Muscle layer of duodenum (tissue), 2 donors: Measurements from ENCODE around the gene MDFIC2.
"Not testable (repeated sequence)": the region's sequence is repeated elsewhere in the genome, so short reads cannot be mapped to it uniquely, and the experiment has no call there.

Experiments
- H3K27ac ChIP-seq: one replicate; pipeline ENCODE4 v1.7.0; 2013; ENCODE audit warnings: mild to moderate bottlenecking, low read length
- H3K27me3 ChIP-seq: one replicate; pipeline ENCODE4 v1.7.0; 2013; ENCODE audit warnings: low read depth, mild to moderate bottlenecking, control low read depth, low read length
- H3K36me3 ChIP-seq, 2 donors: one replicate each; pipeline ENCODE4 v1.7.0; 2013; ENCODE audit warnings: low read length in 2 of 2, control low read depth in 1 of 2, mild to moderate bottlenecking in 1 of 2; ENCODE audit not compliant: insufficient read depth in 2 of 2, control insufficient read depth in 1 of 2
- H3K4me1 ChIP-seq, 2 donors: one replicate each; pipeline ENCODE4 v1.7.0; 2013; ENCODE audit warnings: low read length in 2 of 2, mild to moderate bottlenecking in 2 of 2, control low read depth in 1 of 2, moderate library complexity in 1 of 2; ENCODE audit not compliant: insufficient read depth in 2 of 2, control insufficient read depth in 1 of 2
- H3K4me3 ChIP-seq, 2 donors: one replicate each; pipeline ENCODE4 v1.7.0; 2013; ENCODE audit warnings: low read length in 2 of 2, low read depth in 1 of 2, mild to moderate bottlenecking in 1 of 2
- H3K9me3 ChIP-seq, 2 donors: one replicate each; pipeline ENCODE4 v1.7.0; 2013; ENCODE audit warnings: low read length in 2 of 2, control low read depth in 1 of 2, mild to moderate bottlenecking in 1 of 2; ENCODE audit not compliant: control insufficient read depth in 1 of 2
- donor health status: healthy.

The MDFIC2 gene

DNA sequence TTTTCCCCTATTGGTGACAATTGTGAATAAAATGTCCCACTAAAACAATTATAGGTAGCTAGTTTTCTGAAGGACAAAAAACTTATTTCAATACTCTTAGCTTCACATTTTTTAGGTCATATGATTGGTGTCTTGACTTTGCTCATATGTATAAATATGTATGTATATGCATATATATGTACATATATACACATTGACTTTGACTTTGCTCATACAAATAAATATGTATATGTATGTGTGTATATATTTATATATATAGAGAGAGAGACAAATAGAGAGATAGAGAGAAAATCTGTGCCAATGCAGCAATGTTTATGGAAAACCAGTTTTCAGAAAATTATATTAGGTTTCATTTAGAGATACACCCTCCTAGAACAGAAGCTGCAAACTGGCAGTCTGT lies 5.7 kb downstream of the MDFIC2 start:
- Histone ChIP-seq H3K9me3 (no peaks in the 10 kb centered on the region), H3K27ac (no peak overlapping the region), H3K36me3 (no peaks in the 10 kb centered on the region), H3K4me1 (no peaks in the 10 kb centered on the region), H3K27me3 (no peaks in the 10 kb centered on the region), H3K4me3 (no peak overlapping the region)

- H3K9me3 ChIP-seq = no peaks in the 10 kb centered on the region
- H3K27ac ChIP-seq = no peak overlapping the region
- no peak overlapping the region for H3K4me3 ChIP-seq
- H3K4me1 ChIP-seq = no peaks in the 10 kb centered on the region
- no peaks in the 10 kb centered on the region for H3K36me3 ChIP-seq
- no peaks in the 10 kb centered on the region for H3K27me3 ChIP-seq
These were observed 14.1 kb downstream of the MDFIC2 start for GRCh38 chr3:70298385-70298784.

DNA sequence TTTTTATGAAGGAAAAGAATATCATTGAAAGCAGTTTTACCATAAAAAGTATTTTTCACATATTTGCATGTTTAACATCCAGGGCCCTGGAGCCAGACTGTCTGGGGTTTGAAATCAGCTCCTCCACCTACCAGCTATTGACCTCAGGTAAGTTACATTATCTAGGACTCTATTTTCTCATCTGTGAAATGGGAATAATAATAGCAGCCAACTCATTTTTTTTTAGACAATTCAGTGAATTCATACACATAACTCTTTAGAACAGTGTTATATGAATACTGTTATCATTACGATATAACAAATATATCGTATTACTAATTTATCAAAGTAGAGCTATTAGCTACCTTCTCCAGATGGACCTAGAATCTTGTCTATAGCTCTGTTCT lies 21.3 kb downstream of the MDFIC2 start:
- H3K4me1 ChIP-seq = no peaks in the 10 kb centered on the region
- no peaks in the 10 kb centered on the region for H3K36me3 ChIP-seq
- H3K27me3 ChIP-seq = no peaks in the 10 kb centered on the region
- H3K27ac ChIP-seq = no peak overlapping the region
- no peak overlapping the region for H3K4me3 ChIP-seq
- H3K9me3 ChIP-seq = no peaks in the 10 kb centered on the region

DNA sequence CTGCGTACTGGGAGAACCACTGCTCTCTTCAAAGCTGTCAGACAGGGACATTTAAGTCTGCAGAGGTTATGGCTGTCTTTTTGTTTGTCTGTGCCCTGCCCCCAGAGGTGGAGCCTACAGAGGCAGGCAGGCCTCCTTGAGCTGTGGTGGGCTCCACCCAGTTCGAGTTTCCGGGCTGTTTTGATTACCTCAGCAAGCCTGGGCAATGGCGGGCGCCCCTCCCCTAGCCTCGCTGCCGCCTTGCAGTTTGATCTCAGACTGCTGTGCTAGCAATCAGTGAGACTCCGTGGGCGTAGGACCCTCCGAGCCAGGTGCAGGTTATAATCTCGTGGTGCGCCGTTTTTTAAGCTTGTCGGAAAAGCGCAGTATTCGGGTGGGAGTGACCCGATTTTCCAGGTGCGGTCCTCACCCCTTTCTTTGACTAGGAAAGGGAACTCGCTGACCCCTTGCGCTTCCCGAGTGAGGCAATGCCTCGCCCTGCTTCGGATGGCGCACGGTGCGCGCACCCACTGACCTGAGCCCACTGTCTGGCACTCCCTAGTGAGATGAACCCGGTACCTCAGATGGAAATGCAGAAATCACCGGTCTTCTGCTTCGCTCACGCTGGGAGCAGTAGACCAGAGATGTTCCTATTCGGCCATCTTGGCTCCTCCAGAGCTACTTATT lies 21.9 kb downstream of the MDFIC2 start:
- not testable (repeated sequence) for H3K36me3 ChIP-seq, H3K4me1 ChIP-seq, H3K9me3 ChIP-seq, H3K27me3 ChIP-seq, H3K4me3 ChIP-seq, H3K27ac ChIP-seq

- no peak overlapping the region for H3K4me3 ChIP-seq
- H3K36me3 ChIP-seq = no peaks in the 10 kb centered on the region
- H3K27ac ChIP-seq = no peak overlapping the region
- no peaks in the 10 kb centered on the region for H3K27me3 ChIP-seq
- no peaks in the 10 kb centered on the region for H3K9me3 ChIP-seq
- no peaks in the 10 kb centered on the region for H3K4me1 ChIP-seq
These were observed 30.8 kb downstream of the MDFIC2 start for GRCh38 chr3:70281663-70282062.

DNA sequence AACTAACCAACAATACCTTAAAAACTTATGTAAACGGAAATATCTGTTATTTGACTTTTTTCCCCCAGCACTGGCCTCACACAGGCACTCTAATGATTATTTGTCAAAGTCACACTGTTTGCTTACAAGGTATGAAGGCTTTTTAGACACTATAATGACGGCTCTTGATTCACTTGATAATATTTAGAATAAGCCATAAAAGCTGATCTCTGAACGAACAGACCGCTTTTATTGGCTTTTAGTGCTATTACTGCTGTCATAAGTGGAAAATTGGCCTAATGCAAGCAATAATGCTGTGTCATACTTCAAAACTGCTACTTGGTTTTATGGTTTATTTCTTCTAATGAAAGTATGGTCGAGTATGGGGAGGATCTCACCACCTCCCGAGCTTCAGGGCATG lies 35.1 kb downstream of the MDFIC2 start:
- H3K36me3 ChIP-seq = no peaks in the 10 kb centered on the region
- H3K27me3 ChIP-seq = no peaks in the 10 kb centered on the region
- H3K4me1 ChIP-seq = no peaks in the 10 kb centered on the region
- H3K9me3 ChIP-seq = no peaks in the 10 kb centered on the region
- no peak overlapping the region for H3K4me3 ChIP-seq
- no peak overlapping the region for H3K27ac ChIP-seq

GRCh38 chr3:70276901-70277300 lies 35.5 kb downstream of the MDFIC2 start:
- no peaks in the 10 kb centered on the region for H3K9me3 ChIP-seq

GRCh38 chr3:70273492-70273891 lies 38.9 kb downstream of the MDFIC2 start:
- no peak overlapping the region for H3K27ac ChIP-seq
- no peaks in the 10 kb centered on the region for H3K27me3 ChIP-seq
- H3K9me3 ChIP-seq = no peaks in the 10 kb centered on the region
- no peaks in the 10 kb centered on the region for H3K4me1 ChIP-seq
- no peak overlapping the region for H3K4me3 ChIP-seq
- no peaks in the 10 kb centered on the region for H3K36me3 ChIP-seq

More at GRCh38 chr3:70276901-70277300, 35.5 kb downstream of the MDFIC2 start:
- H3K4me1 ChIP-seq = no peaks in the 10 kb centered on the region
- H3K4me3 ChIP-seq = no peak overlapping the region
- H3K27ac ChIP-seq = no peak overlapping the region
- no peaks in the 10 kb centered on the region for H3K36me3 ChIP-seq
- no peaks in the 10 kb centered on the region for H3K27me3 ChIP-seq

DNA sequence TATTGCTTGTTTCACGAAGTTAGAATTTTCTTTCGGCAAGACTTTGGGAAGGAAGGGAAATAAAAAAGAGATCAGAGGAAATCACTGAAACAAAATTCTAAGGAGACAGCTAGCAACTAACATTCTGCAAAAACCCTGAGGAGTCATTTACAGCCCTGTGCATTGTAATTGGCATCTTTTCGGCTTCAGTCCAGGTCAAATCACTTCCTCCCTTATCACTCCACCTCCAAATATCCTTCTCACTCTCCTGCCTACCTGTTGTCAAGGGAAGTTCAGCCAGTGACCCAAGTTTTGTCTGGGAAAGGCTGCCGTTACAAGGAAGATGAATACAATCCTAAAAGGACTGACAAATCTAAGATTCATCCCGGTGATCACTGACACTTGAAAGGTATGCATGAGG lies 39.6 kb downstream of the MDFIC2 start:
- Histone ChIP-seq H3K4me3 (no peak overlapping the region), H3K9me3 (no peaks in the 10 kb centered on the region), H3K27me3 (no peaks in the 10 kb centered on the region), H3K36me3 (no peaks in the 10 kb centered on the region), H3K4me1 (no peaks in the 10 kb centered on the region), H3K27ac (no peak overlapping the region)

- Histone ChIP-seq H3K27me3 (no peaks in the 10 kb centered on the region), H3K27ac (no peak overlapping the region), H3K36me3 (no peaks in the 10 kb centered on the region), H3K4me3 (no peak overlapping the region), H3K9me3 (no peaks in the 10 kb centered on the region), H3K4me1 (no peaks in the 10 kb centered on the region)
These were observed 48.2 kb downstream of the MDFIC2 start for GRCh38 chr3:70264122-70264780.

GRCh38 chr3:70261283-70261682 lies 51.2 kb downstream of the MDFIC2 start:
- H3K36me3 ChIP-seq = no peaks in the 10 kb centered on the region
- no peaks in the 10 kb centered on the region for H3K27me3 ChIP-seq
- H3K27ac ChIP-seq = no peak overlapping the region
- no peak overlapping the region for H3K4me3 ChIP-seq
- no peaks in the 10 kb centered on the region for H3K9me3 ChIP-seq
- no peaks in the 10 kb centered on the region for H3K4me1 ChIP-seq

DNA sequence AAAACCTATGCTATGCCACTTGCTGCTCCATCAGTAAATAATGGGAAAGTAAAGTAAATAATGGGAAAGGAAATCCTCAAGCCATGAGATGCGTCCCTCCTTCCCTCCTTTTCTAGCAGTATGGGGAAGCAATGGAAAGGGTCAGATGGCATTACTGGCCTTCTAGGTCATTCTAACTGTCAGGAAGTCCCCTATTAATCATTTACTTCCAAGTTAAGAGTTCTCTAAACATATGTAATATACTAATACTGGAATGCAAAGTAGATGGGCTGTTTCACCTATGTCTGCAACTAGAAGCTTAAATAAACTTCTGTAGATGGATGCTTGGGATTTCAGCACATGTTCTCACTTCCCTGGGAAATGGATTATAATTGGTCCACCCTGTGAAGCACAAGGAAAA lies 55.9 kb downstream of the MDFIC2 start:
- no peaks in the 10 kb centered on the region for H3K9me3 ChIP-seq
- H3K27ac ChIP-seq = no peak overlapping the region
- H3K36me3 ChIP-seq = no peaks in the 10 kb centered on the region
- H3K4me1 ChIP-seq = no peaks in the 10 kb centered on the region
- no peaks in the 10 kb centered on the region for H3K27me3 ChIP-seq
- no peak overlapping the region for H3K4me3 ChIP-seq
